ENCODE data around the gene SETBP1. TPM values are rescaled to one million over a fixed set of nuclear protein-coding genes. Genes with fewer than 3 reads are reported as not detected.
"Not testable (repeated sequence)": the region's sequence is repeated elsewhere in the genome, so short reads cannot be mapped to it uniquely, and the experiment has no call there.

Gene SETBP1
- total RNA-seq, 1 donor, result 2.6 TPM

GRCh38 chr18:44795241-44795640 is 114.6 kb downstream of the SETBP1 start:
- H3K4me3 ChIP-seq (ENCODE audit: low read depth, low read length), result no peak overlapping the region
- TF ChIP-seq CTCF (IDR thresholded peaks at IDR 0.05; ENCODE audit: insufficient read depth, low read depth, low read length), result no peak
- no peak for DNase-seq (ENCODE audit: low read depth)

DNA sequence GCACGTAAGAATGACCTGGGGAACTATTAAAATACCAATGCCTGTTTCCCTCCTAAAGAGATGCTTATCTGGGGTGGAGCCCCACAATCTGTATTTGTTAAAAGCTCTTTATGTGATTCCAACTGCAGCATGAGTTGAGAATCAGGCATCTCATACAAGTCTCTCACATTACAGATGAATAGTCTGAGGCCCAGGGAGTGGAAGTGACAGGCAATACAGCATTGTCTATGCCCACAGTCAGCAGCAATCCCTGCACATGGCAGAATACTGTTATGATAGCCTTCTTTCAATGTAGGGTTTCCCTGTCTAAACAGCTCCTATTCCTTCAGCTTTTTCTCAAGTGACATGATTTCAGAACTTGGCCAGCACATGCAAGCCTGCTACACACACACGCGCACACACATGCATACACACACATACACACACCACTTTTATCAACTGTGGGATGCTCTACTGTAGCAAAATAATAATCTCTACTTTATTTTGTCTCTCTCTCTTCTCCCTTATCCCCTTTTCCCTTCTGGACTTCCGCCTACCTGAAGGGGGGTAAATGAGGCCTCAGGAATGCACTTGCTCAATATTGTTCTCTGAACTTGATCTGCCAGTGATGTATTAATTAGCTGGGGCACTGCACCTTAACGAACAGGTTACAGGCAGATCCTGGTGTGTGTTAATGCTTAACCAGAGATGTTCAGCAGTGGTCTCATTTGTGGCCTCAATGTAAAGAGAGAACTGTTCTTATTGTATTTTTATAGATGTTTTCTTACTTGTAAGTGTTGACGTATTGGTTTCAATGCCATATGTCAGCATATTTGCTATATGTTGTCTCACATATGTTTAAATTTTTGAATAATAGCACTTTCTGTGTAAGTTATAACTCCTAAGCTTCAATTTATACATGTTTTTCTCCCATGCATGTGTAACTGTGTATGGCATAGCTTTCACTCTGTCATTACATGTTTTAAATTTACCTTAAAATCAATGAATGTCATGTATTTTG is 116.0 kb downstream of the SETBP1 start:
- no peak for DNase-seq (ENCODE audit: low read depth)
- H3K4me3 ChIP-seq (ENCODE audit: low read depth, low read length), result no peak overlapping the region
- no peak for TF ChIP-seq CTCF (IDR thresholded peaks at IDR 0.05; ENCODE audit: insufficient read depth, low read depth, low read length)

GRCh38 chr18:44798433-44799048 is 117.9 kb downstream of the SETBP1 start:
- no peak for DNase-seq (ENCODE audit: low read depth)
- H3K4me3 ChIP-seq (ENCODE audit: low read depth, low read length), result no peak overlapping the region
- no peak for TF ChIP-seq CTCF (IDR thresholded peaks at IDR 0.05; ENCODE audit: insufficient read depth, low read depth, low read length)

DNA sequence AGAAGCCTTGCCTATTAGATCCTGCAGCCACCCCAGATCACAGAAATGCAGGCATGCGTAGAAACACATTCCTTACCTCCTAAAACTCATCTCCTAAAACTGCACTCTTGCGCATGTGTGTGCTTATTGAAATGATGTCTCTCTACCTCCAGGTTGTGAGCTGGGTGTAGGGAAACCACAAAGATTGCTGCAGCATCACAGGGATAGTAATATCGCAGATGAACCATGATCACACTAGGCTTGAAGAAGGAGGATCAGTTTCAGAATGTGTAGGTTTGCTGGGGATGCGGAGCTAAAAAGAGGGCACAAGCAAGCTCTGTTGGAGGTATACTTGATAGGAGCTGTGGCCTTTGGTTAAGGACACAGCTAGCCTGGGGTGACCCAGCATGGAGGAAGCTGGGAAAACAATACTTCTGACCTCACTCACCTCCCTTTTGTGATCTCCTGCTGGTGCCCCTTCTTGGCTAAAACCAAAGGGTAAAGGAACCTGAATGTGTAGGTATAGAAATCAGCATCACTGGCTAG is 118.8 kb downstream of the SETBP1 start:
- DNase-seq (ENCODE audit: low read depth), result no peak
- no peak for TF ChIP-seq CTCF (IDR thresholded peaks at IDR 0.05; ENCODE audit: insufficient read depth, low read depth, low read length)
- no peak overlapping the region for H3K4me3 ChIP-seq (ENCODE audit: low read depth, low read length)

DNA sequence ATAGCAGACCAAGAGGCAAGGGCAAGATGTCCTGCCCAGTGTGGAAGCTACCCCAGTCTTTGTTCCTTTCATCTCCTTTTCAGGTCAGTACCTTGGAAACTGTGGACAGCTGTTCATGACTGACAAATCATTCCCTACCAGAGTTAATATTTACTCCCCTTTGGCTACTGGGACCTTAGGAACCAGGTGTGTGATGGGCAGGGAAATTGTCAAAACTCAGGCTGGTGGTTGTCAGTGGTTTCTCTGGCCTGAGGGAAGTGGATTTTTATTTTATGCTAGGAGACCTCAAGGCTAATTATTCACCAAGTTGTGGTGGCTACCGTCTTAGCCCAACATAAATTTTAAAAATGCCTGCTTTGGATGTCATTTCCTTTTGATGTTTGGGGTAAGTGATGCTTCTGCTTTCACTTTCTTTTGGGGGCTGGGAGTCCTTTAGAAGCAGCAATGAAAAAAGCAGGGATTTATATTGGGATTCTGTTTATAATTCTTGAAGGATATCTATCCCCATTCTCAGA is 119.3 kb downstream of the SETBP1 start:
- no peak for TF ChIP-seq CTCF (IDR thresholded peaks at IDR 0.05; ENCODE audit: insufficient read depth, low read depth, low read length)
- no peak for DNase-seq (ENCODE audit: low read depth)
- H3K4me3 ChIP-seq (ENCODE audit: low read depth, low read length), result no peak overlapping the region

GRCh38 chr18:44800766-44801165 is 120.1 kb downstream of the SETBP1 start:
- not testable (repeated sequence) for H3K4me3 ChIP-seq (ENCODE audit: low read depth, low read length); DNase-seq (ENCODE audit: low read depth)

- TF ChIP-seq CTCF (IDR thresholded peaks at IDR 0.05; ENCODE audit: insufficient read depth, low read depth, low read length), result no peak
- DNase-seq (ENCODE audit: low read depth), result no peak
- H3K4me3 ChIP-seq (ENCODE audit: low read depth, low read length), result no peak overlapping the region
These were observed 121.1 kb downstream of the SETBP1 start for GRCh38 chr18:44801781-44802180.
